Stimulated activated effector memory CD8-positive, alpha-beta T cell treated with anti-CD3 and anti-CD28 coated beads, Interleukin-12 subunit alpha, Interleukin-12 subunit beta, amount 100 ng/mL, for 72 hours (primary cell): ENCODE measurements around the gene PSMF1.

Experiments
- ATAC-seq: fragments of 150-1000 bp; cut with Tn5 transposase; 2 replicates; pipeline ENCODE4 v1.10.0; 2021
- DNase-seq, 2 donors: peaks; one replicate each; pipeline ENCODE4 v3.0.0; 2021 to 2022; ENCODE audit warnings: low spot score in 2 of 2
- H3K27ac Mint-ChIP-seq: one replicate; pipeline ENCODE4 v1.8.0; 2022; ENCODE audit warnings: mild to moderate bottlenecking, mixed read lengths
- H3K36me3 Mint-ChIP-seq: one replicate; pipeline ENCODE4 v1.8.0; 2022; ENCODE audit warnings: mild to moderate bottlenecking, mixed read lengths
- H3K4me1 Mint-ChIP-seq: one replicate; pipeline ENCODE4 v1.8.0; 2022; ENCODE audit warnings: mixed read lengths
- H3K4me3 Mint-ChIP-seq: one replicate; pipeline ENCODE4 v1.8.0; 2022; ENCODE audit warnings: mild to moderate bottlenecking, mixed read lengths
- H3K9me3 Mint-ChIP-seq: one replicate; pipeline ENCODE4 v1.8.0; 2022; ENCODE audit warnings: mixed read lengths

PSMF1 gene

DNA sequence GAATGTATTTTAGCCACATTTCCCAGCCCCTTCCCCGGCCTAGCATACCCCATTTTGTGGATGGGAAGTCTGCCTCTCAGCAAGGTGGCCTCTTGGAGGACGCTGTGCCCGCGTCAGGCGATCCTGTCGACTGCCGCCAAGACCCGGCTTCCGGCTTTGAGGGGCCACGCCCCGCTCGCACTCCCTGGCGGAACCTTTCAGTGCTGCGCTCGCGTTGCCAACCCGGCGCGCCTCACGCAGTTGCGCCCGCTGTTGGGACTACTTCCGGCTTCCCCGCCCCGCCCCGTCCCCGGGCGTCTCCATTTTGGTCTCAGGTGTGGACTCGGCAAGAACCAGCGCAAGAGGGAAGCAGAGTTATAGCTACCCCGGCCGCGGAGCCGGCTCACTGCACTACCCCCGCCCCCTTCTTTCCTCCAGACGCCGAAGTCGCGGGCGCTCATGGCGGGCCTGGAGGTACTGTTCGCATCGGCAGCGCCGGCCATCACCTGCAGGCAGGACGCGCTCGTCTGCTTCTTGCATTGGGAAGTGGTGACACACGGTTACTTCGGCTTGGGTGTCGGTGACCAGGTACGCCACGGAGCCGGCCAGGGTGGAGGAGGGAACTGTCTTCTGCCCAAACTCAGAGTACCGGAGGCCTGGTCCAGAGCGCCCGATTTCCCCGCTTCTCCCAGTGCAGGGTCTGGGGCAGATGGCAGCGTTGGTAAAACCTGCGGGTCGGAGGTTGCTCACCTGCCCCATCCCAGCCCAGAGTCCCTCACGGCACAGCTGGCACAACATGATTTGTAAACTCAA, at the start of gene PSMF1:
Gene PSMF1, plus strand, starts transcription at position 267 of the 792 bp plus-strand sequence. Its CDS starts 172 bp downstream, at position 439.
- H3K9me3 Mint-ChIP-seq: no peaks in the 10 kb centered on the region
- H3K4me1 Mint-ChIP-seq: peaks cover 58% of the 10 kb centered on the region
- DNase-seq: peak; percentile 98
- peaks cover 43% of the 10 kb centered on the region for H3K36me3 Mint-ChIP-seq
- peak within 1 kb of the TSS; percentile 88 for H3K27ac Mint-ChIP-seq
- peak within 1 kb of the TSS; percentile 87 for H3K4me3 Mint-ChIP-seq
- ATAC-seq: peak; percentile 99

DNA sequence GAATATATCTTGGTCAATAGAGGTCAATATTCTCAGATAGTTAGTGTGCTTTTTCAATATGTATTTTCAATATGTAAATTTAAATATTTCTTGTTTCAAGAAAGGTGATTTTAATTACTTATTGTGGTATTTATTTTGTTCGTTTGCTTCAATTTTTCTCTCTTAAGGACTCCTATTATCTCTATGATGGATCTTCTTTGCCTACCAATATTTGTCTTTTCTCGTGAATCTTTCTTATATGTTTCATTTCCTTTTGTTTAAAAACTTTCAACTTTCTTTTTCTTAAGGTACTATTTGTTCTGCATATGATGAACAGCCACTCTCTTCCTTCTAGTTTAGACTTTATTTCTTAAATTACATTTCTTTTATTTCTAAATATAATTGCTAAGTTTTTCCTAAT, 46.1 kb upstream of the PSMF1 start:
- ATAC-seq (no peak), DNase-seq (no peak)
- Mint-ChIP-seq H3K36me3 (no peaks in the 10 kb centered on the region), H3K4me3 (no peak overlapping the region), H3K9me3 (peaks cover 9% of the 10 kb centered on the region), H3K4me1 (no peaks in the 10 kb centered on the region), H3K27ac (no peak overlapping the region)

DNA sequence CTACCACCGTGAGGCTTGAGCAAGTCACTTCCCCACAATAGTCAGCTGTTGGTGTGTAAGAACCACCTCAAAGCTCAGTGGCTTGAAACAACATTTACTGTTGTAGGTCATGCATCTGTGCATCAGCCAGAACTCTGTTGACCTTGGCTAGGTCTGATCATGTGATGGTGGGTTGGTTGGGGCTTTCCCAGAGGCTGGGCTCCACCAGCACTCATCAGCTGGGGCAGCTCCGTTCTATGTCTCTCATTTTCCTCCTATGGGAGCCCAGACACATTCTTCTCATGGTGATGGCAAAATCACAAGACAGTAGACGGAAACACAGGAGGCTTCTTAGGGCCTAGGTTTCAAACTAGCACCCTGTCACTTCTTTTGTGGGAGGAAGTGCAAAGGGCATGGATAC, 42.8 kb upstream of the PSMF1 start:
- H3K9me3 Mint-ChIP-seq: no peaks in the 10 kb centered on the region
- no peak overlapping the region for H3K27ac Mint-ChIP-seq
- ATAC-seq (peak; percentile 72), DNase-seq (no peak)
- H3K4me1 Mint-ChIP-seq: no peaks in the 10 kb centered on the region
- no peak overlapping the region for H3K4me3 Mint-ChIP-seq
- H3K36me3 Mint-ChIP-seq: no peaks in the 10 kb centered on the region

DNA sequence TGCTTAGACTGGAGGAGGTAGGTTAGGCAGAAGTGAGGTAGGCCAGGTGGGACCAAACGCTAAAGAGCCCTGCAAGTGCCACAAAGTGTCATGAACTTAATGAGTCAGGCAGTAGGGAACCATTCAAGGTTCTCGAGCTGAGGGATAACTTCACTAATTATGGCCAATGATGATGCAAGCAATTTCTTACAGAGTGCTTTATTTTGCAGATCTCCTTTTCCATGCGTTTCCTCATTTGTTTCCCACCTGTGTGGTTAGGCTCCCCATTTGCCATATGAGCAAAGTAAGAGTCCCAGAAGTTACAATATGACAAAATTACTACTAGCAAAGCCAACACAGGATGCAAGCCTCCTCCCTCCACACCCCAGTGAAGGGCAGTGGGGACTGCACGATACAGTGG, 36.5 kb upstream of the PSMF1 start:
- Mint-ChIP-seq H3K36me3 (no peaks in the 10 kb centered on the region), H3K27ac (no peak overlapping the region), H3K4me1 (no peaks in the 10 kb centered on the region), H3K4me3 (no peak overlapping the region), H3K9me3 (peaks cover 10% of the 10 kb centered on the region)
- ATAC-seq: no peak
- DNase-seq: no peak

DNA sequence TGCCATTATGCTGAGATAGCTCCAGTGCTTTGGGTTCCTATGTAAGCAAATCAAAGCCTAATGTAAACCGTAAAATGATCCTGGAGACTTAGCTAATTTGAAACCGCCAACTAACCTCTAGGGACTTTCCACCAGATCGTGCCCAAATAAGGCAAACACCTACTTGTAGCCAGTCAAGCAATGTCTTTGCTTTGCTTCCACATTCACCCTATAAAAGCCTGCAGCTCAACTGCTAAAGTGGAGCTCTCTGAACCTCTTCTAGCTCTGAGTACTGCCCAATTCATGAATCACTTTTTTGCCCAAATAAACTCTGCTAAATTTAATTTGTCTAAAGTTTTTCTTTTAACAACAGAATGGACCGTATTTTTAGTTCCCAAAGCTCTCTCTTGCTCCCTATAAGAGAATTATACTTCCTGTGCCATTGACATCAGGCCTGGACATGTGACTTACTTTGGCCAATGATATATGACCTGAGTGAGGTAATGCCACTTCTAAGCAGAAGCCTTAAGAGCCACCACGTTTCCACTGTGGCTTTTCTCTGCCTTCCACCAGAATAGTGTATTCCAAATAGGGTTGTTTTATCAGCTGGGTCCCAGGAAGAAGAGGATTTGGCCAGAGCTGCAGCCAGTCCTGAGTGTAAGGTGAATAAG, 34.8 kb upstream of the PSMF1 start:
- H3K4me1 Mint-ChIP-seq: no peaks in the 10 kb centered on the region
- peaks cover 10% of the 10 kb centered on the region for H3K9me3 Mint-ChIP-seq
- H3K27ac Mint-ChIP-seq: no peak overlapping the region
- no peak overlapping the region for H3K4me3 Mint-ChIP-seq
- no peaks in the 10 kb centered on the region for H3K36me3 Mint-ChIP-seq
- DNase-seq: no peak
- peak; percentile 37 for ATAC-seq

DNA sequence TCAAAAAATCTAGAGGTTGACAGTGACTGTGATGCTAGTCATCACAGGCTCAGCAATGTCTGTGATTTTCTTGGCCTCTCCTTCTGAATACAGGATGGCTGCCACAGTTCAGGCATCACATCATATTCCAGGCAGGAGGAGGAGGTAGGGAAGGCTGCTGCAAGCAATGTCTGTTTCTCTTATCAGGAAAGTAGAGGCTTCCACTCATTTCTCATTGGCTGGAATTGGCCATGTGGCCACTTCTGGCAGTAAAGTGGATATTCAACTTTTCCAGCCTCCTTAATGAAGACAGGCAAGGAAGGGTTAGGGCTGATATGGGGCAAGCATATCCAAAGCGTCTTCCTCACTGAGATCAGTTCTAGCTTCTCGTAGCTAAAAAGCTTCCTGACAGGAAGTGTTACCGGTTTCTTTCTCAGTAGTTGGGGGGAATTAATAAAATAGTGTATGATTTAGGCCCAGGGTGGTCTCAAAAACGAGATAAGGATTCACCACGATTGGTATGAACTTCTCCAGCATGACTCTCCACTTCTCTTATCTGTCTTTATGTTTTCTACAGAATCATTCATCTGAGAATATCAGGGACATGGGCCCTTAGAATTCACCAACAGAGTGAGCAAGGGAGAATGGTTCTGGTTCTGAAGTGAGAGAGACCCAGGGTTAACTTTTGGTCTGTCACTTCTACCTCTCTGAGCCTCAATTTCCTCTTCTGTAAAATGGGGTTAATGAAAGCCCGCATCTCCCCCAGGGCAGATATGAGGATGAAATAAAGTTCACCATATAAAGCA, 32.7 kb upstream of the PSMF1 start:
- H3K4me3 Mint-ChIP-seq: no peak overlapping the region
- ATAC-seq: no peak

GRCh38 chr20:1086277-1087213, 31.9 kb upstream of the PSMF1 start:
- Mint-ChIP-seq H3K27ac (peak overlapping the region; percentile 4), H3K4me1 (no peaks in the 10 kb centered on the region), H3K4me3 (no peak overlapping the region), H3K9me3 (peaks cover 17% of the 10 kb centered on the region), H3K36me3 (no peaks in the 10 kb centered on the region)
- ATAC-seq: peak; percentile 77
- DNase-seq: no peak

More for the DNA sequence above, 32.7 kb upstream of the PSMF1 start:
- H3K27ac Mint-ChIP-seq: no peak overlapping the region
- DNase-seq: no peak
- no peaks in the 10 kb centered on the region for H3K4me1 Mint-ChIP-seq
- peaks cover 13% of the 10 kb centered on the region for H3K9me3 Mint-ChIP-seq
- H3K36me3 Mint-ChIP-seq: no peaks in the 10 kb centered on the region

DNA sequence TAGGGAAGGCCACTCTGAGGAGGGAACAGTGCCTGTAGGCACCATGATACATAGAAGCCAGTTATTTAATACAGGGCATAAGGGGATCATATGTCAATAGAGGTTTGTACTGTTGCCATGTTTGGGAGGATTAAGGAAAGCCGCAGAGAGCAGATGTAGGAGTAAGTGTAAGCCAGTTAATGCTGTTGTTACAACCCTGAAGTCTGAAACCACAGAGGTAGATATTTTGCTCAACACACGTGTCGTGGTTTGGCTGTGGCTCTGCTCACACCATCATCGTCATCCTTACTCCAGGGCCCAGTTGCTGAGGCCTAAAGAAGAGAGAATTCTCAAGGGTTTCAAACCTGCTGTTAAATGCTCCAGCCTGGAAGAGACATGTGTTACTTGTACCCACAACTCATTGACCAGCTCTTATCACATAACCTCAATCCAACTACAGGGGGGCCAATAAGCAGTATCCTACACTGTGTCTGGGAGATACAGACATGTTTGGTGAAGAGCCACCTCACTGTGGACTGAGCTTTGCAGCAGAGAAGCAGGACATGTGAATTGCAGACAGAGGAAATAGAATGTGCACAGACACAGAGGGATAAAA, 31.0 kb upstream of the PSMF1 start:
- Mint-ChIP-seq H3K36me3 (no peaks in the 10 kb centered on the region), H3K4me3 (no peak overlapping the region), H3K9me3 (peaks cover 19% of the 10 kb centered on the region), H3K27ac (no peak overlapping the region), H3K4me1 (no peaks in the 10 kb centered on the region)
- ATAC-seq (peak; percentile 72), DNase-seq (no peak)

- H3K36me3 Mint-ChIP-seq: no peaks in the 10 kb centered on the region
- no peak overlapping the region for H3K4me3 Mint-ChIP-seq
- ATAC-seq (no peak), DNase-seq (no peak)
- H3K4me1 Mint-ChIP-seq: no peaks in the 10 kb centered on the region
- H3K9me3 Mint-ChIP-seq: peaks cover 12% of the 10 kb centered on the region
- H3K27ac Mint-ChIP-seq: no peak overlapping the region
These were observed 23.7 kb upstream of the PSMF1 start for GRCh38 chr20:1094751-1095150.

DNA sequence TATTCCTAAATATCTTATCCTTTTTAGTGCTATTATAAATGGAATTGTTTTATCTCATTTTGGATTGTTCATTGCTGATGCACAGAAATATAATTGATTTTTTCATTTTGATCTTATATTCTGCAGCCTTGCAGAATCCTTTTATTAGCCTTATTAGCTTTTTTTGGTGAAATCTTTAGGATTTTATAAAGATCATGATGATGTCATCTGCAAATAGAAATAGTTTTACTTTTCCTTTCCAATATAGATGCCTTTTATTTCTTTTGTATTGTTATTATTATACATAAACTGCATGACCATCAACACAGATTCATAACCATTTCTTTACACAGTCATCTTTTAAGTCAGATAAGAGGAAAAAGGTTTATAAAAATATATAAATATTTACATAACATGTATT, 16.9 kb upstream of the PSMF1 start:
- DNase-seq (no peak), ATAC-seq (no peak)
- peaks cover 11% of the 10 kb centered on the region for H3K9me3 Mint-ChIP-seq
- no peaks in the 10 kb centered on the region for H3K4me1 Mint-ChIP-seq
- H3K36me3 Mint-ChIP-seq: no peaks in the 10 kb centered on the region
- H3K27ac Mint-ChIP-seq: no peak overlapping the region
- H3K4me3 Mint-ChIP-seq: no peak overlapping the region

DNA sequence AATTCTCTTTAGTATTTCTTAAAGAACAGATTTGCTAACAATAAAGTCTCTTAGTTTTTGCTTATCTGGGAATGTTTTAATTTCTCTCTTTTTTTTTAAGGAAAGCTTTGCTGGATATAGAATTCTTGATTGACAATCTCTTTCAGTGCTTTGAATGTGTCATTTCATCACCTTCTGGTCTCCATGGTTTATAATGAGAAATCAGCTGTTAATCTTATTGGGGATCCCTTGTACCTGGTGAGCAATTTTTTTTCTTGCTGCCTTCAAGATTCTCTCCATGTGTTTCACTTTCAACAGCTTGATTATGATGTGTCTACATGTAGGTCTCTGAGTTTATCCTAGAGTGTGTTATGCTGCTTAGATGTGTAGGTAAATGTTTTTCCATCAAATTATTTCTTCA, 16.4 kb upstream of the PSMF1 start:
- H3K36me3 Mint-ChIP-seq: no peaks in the 10 kb centered on the region
- peaks cover 11% of the 10 kb centered on the region for H3K9me3 Mint-ChIP-seq
- no peak overlapping the region for H3K27ac Mint-ChIP-seq
- H3K4me3 Mint-ChIP-seq: no peak overlapping the region
- no peak for DNase-seq
- ATAC-seq: no peak
- H3K4me1 Mint-ChIP-seq: no peaks in the 10 kb centered on the region

DNA sequence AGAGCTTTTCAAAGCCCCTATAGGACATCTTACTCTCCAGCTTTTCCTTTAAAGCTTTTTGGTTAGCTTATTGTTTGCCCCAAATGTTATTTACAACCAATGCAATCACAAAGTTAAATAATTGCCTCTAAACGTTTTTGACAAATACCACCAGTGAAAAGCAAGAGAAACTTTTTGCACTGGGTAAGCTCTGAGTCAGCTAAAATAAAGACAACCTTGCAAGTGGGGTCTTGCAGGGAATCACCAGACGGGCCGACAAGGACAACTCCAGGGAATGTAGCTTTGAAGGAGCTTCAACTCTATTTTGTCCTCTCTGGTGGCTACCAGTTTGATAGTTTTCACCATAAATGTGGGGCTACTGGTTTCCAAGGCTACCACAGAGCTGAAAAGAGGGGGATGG, 14.7 kb upstream of the PSMF1 start:
- Mint-ChIP-seq H3K4me3 (no peak overlapping the region), H3K27ac (no peak overlapping the region), H3K36me3 (no peaks in the 10 kb centered on the region), H3K9me3 (peaks cover 11% of the 10 kb centered on the region), H3K4me1 (no peaks in the 10 kb centered on the region)
- ATAC-seq: no peak
- DNase-seq: no peak

GRCh38 chr20:1105599-1106194, 12.7 kb upstream of the PSMF1 start:
- H3K4me3 Mint-ChIP-seq: no peak overlapping the region
- H3K27ac Mint-ChIP-seq: no peak overlapping the region
- peaks cover 11% of the 10 kb centered on the region for H3K9me3 Mint-ChIP-seq
- ATAC-seq: no peak
- H3K36me3 Mint-ChIP-seq: no peaks in the 10 kb centered on the region
- H3K4me1 Mint-ChIP-seq: no peaks in the 10 kb centered on the region
- DNase-seq: no peak

- no peak for ATAC-seq
These were observed 11.2 kb upstream of the PSMF1 start for GRCh38 chr20:1107176-1107575.

More at GRCh38 chr20:1107176-1107575, 11.2 kb upstream of the PSMF1 start:
- H3K4me3 Mint-ChIP-seq: no peak overlapping the region
- H3K27ac Mint-ChIP-seq: no peak overlapping the region
- H3K9me3 Mint-ChIP-seq: peaks cover 8% of the 10 kb centered on the region
- DNase-seq: no peak
- no peaks in the 10 kb centered on the region for H3K4me1 Mint-ChIP-seq
- H3K36me3 Mint-ChIP-seq: no peaks in the 10 kb centered on the region
